ENCODE results near the gene PRCD.

- TF ChIP-seq EZH2 (IDR thresholded peaks at IDR 0.05; ENCODE audit: insufficient read depth, poor library complexity, severe bottlenecking) = no peak
- TF ChIP-seq EZH2phosphoT487 (IDR thresholded peaks at IDR 0.05; ENCODE audit: insufficient read depth, low read depth) = no peak
Measured at GRCh38 chr17:76586741-76587487, 47.1 kb downstream of the PRCD start.

Data from GM23248 (cell line).